ENCODE data around the gene EFNA5.

The EFNA5 gene

GRCh38 chr5:107604146-107604910 is 66.4 kb downstream of the EFNA5 start:
- no peak for ATAC-seq
- TF ChIP-seq ZFP3 (CRISPR knock-in tag; IDR thresholded peaks at IDR 0.05) (no peak), TOX (CRISPR knock-in tag; IDR thresholded peaks at IDR 0.05; ENCODE audit: borderline replicate concordance) (no peak), POU6F1 (CRISPR knock-in tag; IDR thresholded peaks at IDR 0.05; ENCODE audit: borderline replicate concordance, low read depth) (no peak), ARNTL (CRISPR knock-in tag; IDR thresholded peaks at IDR 0.05; ENCODE audit: borderline replicate concordance, low read depth) (no peak), PPARA (CRISPR knock-in tag; IDR thresholded peaks at IDR 0.05; ENCODE audit: borderline replicate concordance) (no peak), TSHZ2 (CRISPR knock-in tag; IDR thresholded peaks at IDR 0.05) (no peak), CSRNP3 (CRISPR knock-in tag; IDR thresholded peaks at IDR 0.05) (no peak), SNAI2 (CRISPR knock-in tag; IDR thresholded peaks at IDR 0.05) (no peak), ZNF70 (CRISPR knock-in tag; IDR thresholded peaks at IDR 0.05) (no peak), ZC3H10 (CRISPR knock-in tag; IDR thresholded peaks at IDR 0.05) (no peak), OSR1 (CRISPR knock-in tag; IDR thresholded peaks at IDR 0.05) (no peak), CSDC2 (CRISPR knock-in tag; IDR thresholded peaks at IDR 0.05) (no peak), ISL1 (CRISPR knock-in tag; IDR thresholded peaks at IDR 0.05) (no peak), ZFP30 (CRISPR knock-in tag; IDR thresholded peaks at IDR 0.05) (no peak), ZNF565 (CRISPR knock-in tag; conservative IDR thresholded peaks at IDR 0.05; ENCODE audit: low read depth) (no peak)

GRCh38 chr5:107603349-107603748 is 67.4 kb downstream of the EFNA5 start:
- ATAC-seq = no peak
- no peak for TF ChIP-seq BACH2 (CRISPR knock-in tag; IDR thresholded peaks at IDR 0.05; ENCODE audit: borderline replicate concordance)
- TF ChIP-seq POU6F1 (CRISPR knock-in tag; IDR thresholded peaks at IDR 0.05; ENCODE audit: borderline replicate concordance, low read depth) = no peak
- TF ChIP-seq ARNTL (CRISPR knock-in tag; IDR thresholded peaks at IDR 0.05; ENCODE audit: borderline replicate concordance, low read depth) = no peak
- TF ChIP-seq SNAI2 (CRISPR knock-in tag; IDR thresholded peaks at IDR 0.05) = no peak
- no peak for TF ChIP-seq ZC3H10 (CRISPR knock-in tag; IDR thresholded peaks at IDR 0.05)
- no peak for TF ChIP-seq TOX (CRISPR knock-in tag; IDR thresholded peaks at IDR 0.05; ENCODE audit: borderline replicate concordance)
- TF ChIP-seq ZFP30 (CRISPR knock-in tag; IDR thresholded peaks at IDR 0.05) = no peak
- no peak for TF ChIP-seq ZNF70 (CRISPR knock-in tag; IDR thresholded peaks at IDR 0.05)
- no peak for TF ChIP-seq TSHZ2 (CRISPR knock-in tag; IDR thresholded peaks at IDR 0.05)
- no peak for TF ChIP-seq PATZ1 (CRISPR knock-in tag; IDR thresholded peaks at IDR 0.05; ENCODE audit: borderline replicate concordance)
- no peak for TF ChIP-seq PPARA (CRISPR knock-in tag; IDR thresholded peaks at IDR 0.05; ENCODE audit: borderline replicate concordance)
- TF ChIP-seq CSRNP3 (CRISPR knock-in tag; IDR thresholded peaks at IDR 0.05) = no peak
- TF ChIP-seq GLIS3 (CRISPR knock-in tag; IDR thresholded peaks at IDR 0.05) = no peak
- TF ChIP-seq OSR1 (CRISPR knock-in tag; IDR thresholded peaks at IDR 0.05) = no peak
- no peak for TF ChIP-seq ISL1 (CRISPR knock-in tag; IDR thresholded peaks at IDR 0.05)
- no peak for TF ChIP-seq CSDC2 (CRISPR knock-in tag; IDR thresholded peaks at IDR 0.05)
- TF ChIP-seq RARB (CRISPR knock-in tag; IDR thresholded peaks at IDR 0.05) = no peak
- TF ChIP-seq TCF4 (CRISPR knock-in tag; IDR thresholded peaks at IDR 0.05; ENCODE audit: borderline replicate concordance) = no peak
